GM23248 (cell line): ENCODE results near the gene DYRK1A. TPM values are rescaled to one million over a fixed set of nuclear protein-coding genes. Genes with fewer than 3 reads are reported as not detected.

Experiments used
- DNase-seq: peaks from one replicate; pipeline ENCODE4 v3.0.0-alpha.2; 2015
- H2AFZ ChIP-seq: fragments of 200-600 bp; sonication (generic); 2 replicates; pipeline ENCODE4 v1.6.1; 2016; ENCODE audit warnings: antibody characterized with exemption
- H3F3A ChIP-seq: fragments of 200-600 bp; sonication (generic); 2 replicates; pipeline ENCODE4 v1.6.1; 2016; ENCODE audit warnings: mild to moderate bottlenecking, antibody characterized with exemption, mixed run types; ENCODE audit not compliant: insufficient read depth
- H3K27ac ChIP-seq: fragments of 200-600 bp; sonication (generic); 2 replicates; pipeline ENCODE4 v1.5.1; 2016; ENCODE audit warnings: mild to moderate bottlenecking
- H3K27me3 ChIP-seq: fragments of 200-600 bp; sonication (generic); replicated peaks from 2 replicates; pipeline ENCODE4 v1.6.1; 2016; ENCODE audit warnings: mild to moderate bottlenecking; ENCODE audit not compliant: insufficient read depth
- H3K36me3 ChIP-seq: fragments of 200-600 bp; sonication (generic); 2 replicates; pipeline ENCODE4 v1.6.1; 2016; ENCODE audit warnings: low read depth, mild to moderate bottlenecking
- H3K4me1 ChIP-seq: fragments of 200-600 bp; sonication (generic); 2 replicates; pipeline ENCODE4 v1.6.1; 2016; ENCODE audit warnings: mild to moderate bottlenecking; ENCODE audit not compliant: insufficient read depth
- H3K4me2 ChIP-seq: fragments of 200-600 bp; sonication (generic); one replicate; pipeline ENCODE4 v1.6.1; 2016; ENCODE audit warnings: mild to moderate bottlenecking; ENCODE audit not compliant: unreplicated experiment
- H3K4me3 ChIP-seq: fragments of 200-600 bp; sonication (generic); 2 replicates; pipeline ENCODE4 v1.5.1; 2016; ENCODE audit warnings: mild to moderate bottlenecking
- H3K79me2 ChIP-seq: fragments of 200-600 bp; sonication (generic); 2 replicates; pipeline ENCODE4 v1.6.1; 2016; ENCODE audit warnings: mild to moderate bottlenecking; ENCODE audit not compliant: insufficient read depth
- H3K9ac ChIP-seq: fragments of 200-600 bp; sonication (generic); 2 replicates; pipeline ENCODE4 v1.6.1; 2016; ENCODE audit warnings: mild to moderate bottlenecking
- H3K9me2 ChIP-seq: fragments of 200-600 bp; sonication (generic); 2 replicates; pipeline ENCODE4 v1.6.1; 2016; ENCODE audit warnings: mixed run types, mild to moderate bottlenecking, moderate library complexity; ENCODE audit not compliant: insufficient read depth
- H3K9me3 ChIP-seq: fragments of 200-600 bp; sonication (generic); one replicate; pipeline ENCODE4 v1.6.1; 2017; ENCODE audit warnings: low read depth
- H4K20me1 ChIP-seq: fragments of 200-600 bp; sonication (generic); 2 replicates; pipeline ENCODE4 v1.6.0; 2016; ENCODE audit not compliant: insufficient read depth
- EZH2 ChIP-seq: fragments of 200-600 bp; sonication (generic); IDR thresholded peaks from 2 replicates; pipeline ENCODE4 v1.6.1; 2018; ENCODE audit warnings: antibody characterized with exemption, mild to moderate bottlenecking; ENCODE audit not compliant: insufficient read depth, poor library complexity, severe bottlenecking
- EZH2phosphoT487 ChIP-seq: fragments of 200-600 bp; sonication (generic); IDR thresholded peaks from 2 replicates; pipeline ENCODE4 v1.6.1; 2018; ENCODE audit warnings: antibody characterized with exemption, moderate library complexity, mild to moderate bottlenecking, low read depth; ENCODE audit not compliant: insufficient read depth
- WGBS, 2 experiments: methylation state at CpG; one replicate each; pipeline ENCODE4 v1.1.6; 2015 to 2017; ENCODE audit warnings: low lambda C conversion rate in 2 of 2, low coverage in 1 of 2; ENCODE audit errors: missing lambda C conversion rate in 2 of 2; 5-methylcytosine and 5-hydroxymethylcytosine counted together
- in situ Hi-C: fragments of 300-500 bp; cut with MboI; formaldehyde crosslinking; loops from 2 replicates; pipeline ENCODE4 v1.15.0; 2020
- polyA plus RNA-seq: library from polyadenylated mRNA; unstranded; fragments of >200 nt; fragmentation: Nextera tagmentation; extraction: Ambion mirVana; gene quantifications from 2 replicates; pipeline ENCODE4 v1.2.1, GENCODE V29; 2016
- total RNA-seq: library from RNA; depleted of rRNA; stranded (reverse); fragments of >200 nt; shearing (Covaris generic); gene quantifications from 2 replicates; pipeline ENCODE4 v1.2.3, GENCODE V29; 2014

The DYRK1A gene
- total and polyA plus RNA-seq, 2 experiments from 2014 or later, result 2.5 to 41.3 TPM

- H3F3A ChIP-seq, result peaks cover 15% of the 10 kb centered on the region; the same call in 1 of the 2 replicates
- no peak for TF ChIP-seq EZH2
- no peak for TF ChIP-seq EZH2phosphoT487
- H4K20me1 ChIP-seq, result peaks cover 17% of the 10 kb centered on the region; the same call in 1 of the 2 replicates
- no peaks in the 10 kb centered on the region for H3K9me2 ChIP-seq
- no peaks in the 10 kb centered on the region for H3K27me3 ChIP-seq
- no peak overlapping the region for H2AFZ ChIP-seq
- H3K79me2 ChIP-seq, result peaks cover 100% of the 10 kb centered on the region
- WGBS, 2 experiments, result 87% methylated on average over 3 of the region's 3 CpGs
- DNase-seq, result no peak
- no peaks in the 10 kb centered on the region for H3K9me3 ChIP-seq
- no peak overlapping the region for H3K4me2 ChIP-seq
- no peak overlapping the region for H3K4me3 ChIP-seq
- in situ Hi-C loops, result no loop called here
- H3K27ac ChIP-seq, result no peak overlapping the region
- H3K9ac ChIP-seq, result no peak overlapping the region
- 0 out of 2 replicates have a peak, but pooled peaks cover 4% of the 10 kb centered on the region for H3K4me1 ChIP-seq
- no peaks in the 10 kb centered on the region for H3K36me3 ChIP-seq
Measured at GRCh38 chr21:37391666-37392065, 25.1 kb downstream of the DYRK1A start.

GRCh38 chr21:37392441-37392840 lies 25.9 kb downstream of the DYRK1A start:
- 97 to 99% methylated on average over 4 of the region's 4 CpGs for WGBS, 2 experiments
- in situ Hi-C loops, result no loop called here
- Histone ChIP-seq H2AFZ (no peak overlapping the region), H3F3A (peaks cover 15% of the 10 kb centered on the region; the same call in 1 of the 2 replicates), H3K4me3 (no peak overlapping the region), H3K36me3 (no peaks in the 10 kb centered on the region), H4K20me1 (peaks cover 23% of the 10 kb centered on the region; the same call in 1 of the 2 replicates), H3K27ac (no peak overlapping the region), H3K79me2 (peaks cover 100% of the 10 kb centered on the region), H3K9me3 (no peaks in the 10 kb centered on the region), H3K4me2 (no peak overlapping the region), H3K9ac (no peak overlapping the region), H3K9me2 (no peaks in the 10 kb centered on the region), H3K27me3 (no peaks in the 10 kb centered on the region), H3K4me1 (0 out of 2 replicates have a peak, but pooled peaks cover 4% of the 10 kb centered on the region)
- DNase-seq, result no peak
- TF ChIP-seq EZH2 (no peak), EZH2phosphoT487 (no peak)

GRCh38 chr21:37393030-37393429 lies 26.5 kb downstream of the DYRK1A start:
- Histone ChIP-seq H2AFZ (no peak overlapping the region), H3K4me3 (no peak overlapping the region), H3K27me3 (no peaks in the 10 kb centered on the region), H3K4me2 (no peak overlapping the region), H3K36me3 (no peaks in the 10 kb centered on the region), H3K27ac (no peak overlapping the region), H3K9me3 (no peaks in the 10 kb centered on the region), H3K9ac (no peak overlapping the region), H3F3A (peaks cover 15% of the 10 kb centered on the region; the same call in 1 of the 2 replicates), H3K79me2 (peaks cover 100% of the 10 kb centered on the region), H3K9me2 (no peaks in the 10 kb centered on the region), H3K4me1 (0 out of 2 replicates have a peak, but pooled peaks cover 4% of the 10 kb centered on the region), H4K20me1 (peaks cover 26% of the 10 kb centered on the region; the same call in 1 of the 2 replicates)
- 95 to 100% methylated on average over 2 of the region's 2 CpGs for WGBS, 2 experiments
- in situ Hi-C loops, result no loop called here
- no peak for DNase-seq
- TF ChIP-seq EZH2, result no peak
- TF ChIP-seq EZH2phosphoT487, result no peak

GRCh38 chr21:37393786-37394185 lies 27.2 kb downstream of the DYRK1A start:
- peaks cover 15% of the 10 kb centered on the region; the same call in 1 of the 2 replicates for H3F3A ChIP-seq
- peaks cover 34% of the 10 kb centered on the region; the same call in 1 of the 2 replicates for H4K20me1 ChIP-seq
- H3K9me2 ChIP-seq, result no peaks in the 10 kb centered on the region
- 0 out of 2 replicates have a peak, but pooled peaks cover 4% of the 10 kb centered on the region for H3K4me1 ChIP-seq
- DNase-seq, result no peak
- H3K79me2 ChIP-seq, result peaks cover 100% of the 10 kb centered on the region
- WGBS, 2 experiments, result 96 to 100% methylated on average over 3 of the region's 3 CpGs
- H3K27ac ChIP-seq, result no peak overlapping the region
- H3K36me3 ChIP-seq, result no peaks in the 10 kb centered on the region
- H3K9ac ChIP-seq, result no peak overlapping the region
- no peak overlapping the region for H3K4me3 ChIP-seq
- in situ Hi-C loops, result no loop called here
- H3K27me3 ChIP-seq, result no peaks in the 10 kb centered on the region
- no peak overlapping the region for H2AFZ ChIP-seq
- no peaks in the 10 kb centered on the region for H3K9me3 ChIP-seq
- H3K4me2 ChIP-seq, result no peak overlapping the region
- TF ChIP-seq EZH2phosphoT487, result no peak
- no peak for TF ChIP-seq EZH2
